HG03280 (cell line): ENCODE results near the gene DOLPP1.

Experiments used
- ATAC-seq: cut with Tn5 transposase; IDR thresholded peaks from one replicate; pipeline ENCODE4 v1.9.1; 2021; ENCODE audit warnings: mild to moderate bottlenecking, moderate library complexity; ENCODE audit not compliant: unreplicated experiment

DOLPP1 gene

GRCh38 chr9:129136446-129137035 lies 55.6 kb downstream of the DOLPP1 start:
- no peak for ATAC-seq

- no peak for ATAC-seq
Observed at GRCh38 chr9:129137292-129138143, 56.6 kb downstream of the DOLPP1 start.

DNA sequence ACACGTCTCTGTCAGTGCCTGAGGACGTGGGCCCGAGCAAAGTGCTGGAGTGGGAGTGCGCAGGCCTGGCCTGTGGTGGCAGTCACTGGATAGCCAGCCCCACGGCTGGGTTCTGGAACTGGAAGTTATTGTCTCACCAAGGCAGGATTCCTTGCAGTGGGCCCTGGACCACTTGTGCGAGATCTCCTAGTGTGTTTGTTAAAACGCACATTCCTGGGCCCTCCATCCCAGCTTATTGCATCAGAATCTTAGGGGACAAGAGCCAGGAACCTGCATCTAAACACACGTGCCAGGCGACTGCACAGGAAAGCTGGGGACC lies 57.2 kb downstream of the DOLPP1 start:
- no peak for ATAC-seq

DNA sequence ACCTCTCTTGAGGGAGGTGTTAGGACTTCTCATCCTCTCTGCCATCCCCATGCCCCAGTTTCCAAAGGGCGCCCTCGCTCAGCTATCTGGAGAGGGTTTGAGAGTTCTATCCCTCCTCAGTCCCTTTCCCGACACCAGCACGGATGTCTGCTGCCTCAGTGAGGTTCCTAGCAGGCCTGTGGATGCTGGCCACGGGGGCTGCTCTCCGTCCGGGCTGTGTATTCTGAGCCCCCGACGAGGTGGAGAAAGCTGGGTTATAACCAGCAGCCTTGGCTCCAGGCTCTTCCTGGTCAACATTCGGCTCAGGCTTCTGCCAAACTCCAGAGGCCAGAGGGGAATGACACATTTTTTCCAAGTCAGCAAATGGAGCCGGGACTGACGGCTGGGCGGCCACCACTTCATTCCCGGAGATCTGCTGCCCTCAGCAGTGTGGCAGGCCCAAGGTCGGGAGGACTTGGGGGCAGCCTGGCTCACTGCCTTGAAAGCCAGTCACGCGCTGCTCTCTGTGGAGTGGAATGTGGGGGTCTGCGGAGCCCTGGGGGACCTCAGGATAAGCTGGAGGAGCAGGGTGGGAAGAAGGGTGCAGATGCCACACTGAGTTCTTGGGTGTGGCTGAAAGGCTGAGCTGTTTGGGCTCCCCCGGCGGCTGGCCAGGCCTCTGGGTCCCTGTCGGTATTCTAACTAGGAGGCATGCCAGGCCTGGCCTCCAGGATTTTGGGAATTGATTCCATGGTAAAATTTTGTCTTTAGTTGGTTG lies 57.7 kb downstream of the DOLPP1 start:
- ATAC-seq, result no peak

- peak; percentile 32 for ATAC-seq
Observed at GRCh38 chr9:129139233-129139992, 58.5 kb downstream of the DOLPP1 start.

- ATAC-seq, result peak; percentile 67
Observed at GRCh38 chr9:129139993-129140396, 59.1 kb downstream of the DOLPP1 start.
